ENCODE results near the gene EYA4. TPM values are rescaled to one million over a fixed set of nuclear protein-coding genes. Genes with fewer than 3 reads are reported as not detected.

EYA4 gene
- total and polyA plus RNA-seq, 7 donors, result 0.01 to 8.6 (median 0.82) TPM; not detected in 2

DNA sequence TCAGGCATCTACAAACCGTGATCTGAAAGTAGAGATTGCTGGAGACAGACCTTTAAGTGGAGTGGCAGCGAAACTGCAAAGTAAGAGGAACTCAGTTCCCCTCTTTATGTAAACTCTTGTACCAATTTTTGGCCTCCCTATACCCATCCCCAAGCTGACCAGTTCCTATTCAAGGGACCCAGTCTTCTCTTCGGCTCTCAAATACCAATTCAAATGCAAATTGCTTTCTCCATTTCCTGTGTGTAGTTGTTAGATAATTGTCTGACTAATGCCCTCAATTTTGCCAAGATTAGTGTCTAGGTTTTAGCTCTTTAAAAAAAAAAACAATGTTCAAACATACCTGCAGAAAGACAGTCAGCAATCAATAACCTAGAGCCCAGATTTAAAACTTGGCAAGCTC lies 150.9 kb downstream of the EYA4 start:
- 82 to 84% methylated on average over 3 of the region's 3 CpGs for WGBS, 2 donors
- TF ChIP-seq POLR2AphosphoS5 (IDR thresholded peaks at IDR 0.05) (no peak), EP300 (IDR thresholded peaks at IDR 0.05) (no peak), POLR2A (IDR thresholded peaks at IDR 0.05) (no peak), CTCF (IDR thresholded peaks at IDR 0.05) (no peak)

GRCh38 chr6:133392641-133393040 lies 151.5 kb downstream of the EYA4 start:
- DNase-seq, result no peak
- TF ChIP-seq POLR2A (IDR thresholded peaks at IDR 0.05), result no peak
- H3K9me3 ChIP-seq, result no peaks in the 10 kb centered on the region
- WGBS, 2 donors, result 55 to 64% methylated on average over 2 of the region's 2 CpGs
- H3K4me1 ChIP-seq, result no peaks in the 10 kb centered on the region
- intact Hi-C loops (cut with DNase I), result no loop called here
- no peak overlapping the region for H3K27ac ChIP-seq
- H3K4me3 ChIP-seq, result no peak overlapping the region
- H3K36me3 ChIP-seq, result no peaks in the 10 kb centered on the region
- H3K27me3 ChIP-seq, result no peaks in the 10 kb centered on the region

More for the DNA sequence above, 150.9 kb downstream of the EYA4 start:
- Histone ChIP-seq H3K27me3 (no peaks in the 10 kb centered on the region), H3K9me3 (no peaks in the 10 kb centered on the region), H3K4me1 (no peaks in the 10 kb centered on the region), H3K27ac (no peak overlapping the region), H3K36me3 (no peaks in the 10 kb centered on the region), H3K4me3 (no peak overlapping the region)
- no peak for DNase-seq
- intact Hi-C loops (cut with DNase I), result no loop called here

GRCh38 chr6:133393891-133394290 lies 152.7 kb downstream of the EYA4 start:
- WGBS, 2 donors, result 55 to 85% methylated on average over 1 of the region's 1 CpG
- Histone ChIP-seq H3K36me3 (no peaks in the 10 kb centered on the region), H3K27ac (no peak overlapping the region), H3K4me3 (no peak overlapping the region), H3K9me3 (no peaks in the 10 kb centered on the region), H3K27me3 (no peaks in the 10 kb centered on the region), H3K4me1 (no peaks in the 10 kb centered on the region)
- no peak for DNase-seq
- intact Hi-C loops (cut with DNase I), result no loop called here
- TF ChIP-seq POLR2AphosphoS5 (IDR thresholded peaks at IDR 0.05), result no peak
- no peak for TF ChIP-seq POLR2A (IDR thresholded peaks at IDR 0.05)
- TF ChIP-seq EP300 (IDR thresholded peaks at IDR 0.05), result no peak
- TF ChIP-seq CTCF (IDR thresholded peaks at IDR 0.05), result no peak

DNA sequence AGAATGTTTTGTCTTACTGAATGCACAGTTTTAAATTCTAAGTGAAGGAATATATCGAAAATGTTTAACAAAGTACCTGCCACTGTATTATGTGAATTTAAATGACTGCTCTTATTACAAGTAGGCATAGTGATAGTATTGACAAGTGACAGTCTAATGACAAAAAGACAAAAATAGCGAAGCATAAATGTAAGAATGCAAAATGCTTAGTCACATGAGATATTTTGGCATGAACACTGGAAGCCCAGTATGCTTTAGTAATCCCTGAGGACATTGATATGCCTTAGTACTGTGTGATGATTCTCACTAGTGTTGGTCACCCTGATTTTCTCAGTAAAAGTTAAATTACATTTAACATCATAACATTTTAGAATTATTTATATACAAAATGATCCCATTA lies 153.5 kb downstream of the EYA4 start:
- H3K27ac ChIP-seq, result no peak overlapping the region
- WGBS, 2 donors, result 88 to 90% methylated on average over 2 of the region's 2 CpGs
- no peak overlapping the region for H3K4me3 ChIP-seq
- DNase-seq, result no peak
- H3K9me3 ChIP-seq, result no peaks in the 10 kb centered on the region
- no peaks in the 10 kb centered on the region for H3K36me3 ChIP-seq
- intact Hi-C loops (cut with DNase I), result no loop called here
- TF ChIP-seq POLR2A (IDR thresholded peaks at IDR 0.05) (no peak), EP300 (IDR thresholded peaks at IDR 0.05) (no peak), CTCF (IDR thresholded peaks at IDR 0.05) (no peak), POLR2AphosphoS5 (IDR thresholded peaks at IDR 0.05) (no peak)
- no peaks in the 10 kb centered on the region for H3K27me3 ChIP-seq
- H3K4me1 ChIP-seq, result no peaks in the 10 kb centered on the region

GRCh38 chr6:133396233-133396983 lies 155.3 kb downstream of the EYA4 start:
- WGBS, 2 donors, result 32 to 66% methylated on average over 6 of the region's 6 CpGs
- no peak overlapping the region for H3K27ac ChIP-seq
- H3K36me3 ChIP-seq, result no peaks in the 10 kb centered on the region

More at GRCh38 chr6:133396233-133396983, 155.3 kb downstream of the EYA4 start:
- Histone ChIP-seq H3K4me3 (no peak overlapping the region), H3K4me1 (no peaks in the 10 kb centered on the region), H3K27me3 (no peaks in the 10 kb centered on the region), H3K9me3 (no peaks in the 10 kb centered on the region)
- intact Hi-C loops (cut with DNase I), result no loop called here
- TF ChIP-seq POLR2A (IDR thresholded peaks at IDR 0.05) (no peak), EP300 (IDR thresholded peaks at IDR 0.05) (no peak), CTCF (IDR thresholded peaks at IDR 0.05) (no peak), POLR2AphosphoS5 (IDR thresholded peaks at IDR 0.05) (no peak)
- no peak for DNase-seq
